ENCODE results near the gene ELK1. TPM values are rescaled to one million over a fixed set of nuclear protein-coding genes. Genes with fewer than 3 reads are reported as not detected.
A peak's percentile ranks its signal among the peaks of the same experiment; 100 is the strongest.

Gene ELK1
- polyA plus RNA-seq, 4 donors = 26.6 to 35.8 (median 30.5) TPM

GRCh38 chrX:47646636-47647035 is 3.7 kb downstream of the ELK1 start:
- no peak for DNase-seq (ENCODE audit: low read depth in 4 of 4, low spot score in 3 of 4)

GRCh38 chrX:47645530-47645929 is 4.8 kb downstream of the ELK1 start:
- DNase-seq (ENCODE audit: low read depth in 4 of 4, low spot score in 3 of 4) = no peak

GRCh38 chrX:47644557-47645091 is 5.7 kb downstream of the ELK1 start:
- DNase-seq (ENCODE audit: low read depth in 4 of 4, low spot score in 3 of 4) = no peak

GRCh38 chrX:47643926-47644325 is 6.4 kb downstream of the ELK1 start:
- DNase-seq (ENCODE audit: low read depth in 4 of 4, low spot score in 3 of 4) = no peak

- no peak for DNase-seq (ENCODE audit: low read depth in 4 of 4, low spot score in 3 of 4)
Measured at GRCh38 chrX:47638816-47639215, 11.5 kb downstream of the ELK1 start.

DNA sequence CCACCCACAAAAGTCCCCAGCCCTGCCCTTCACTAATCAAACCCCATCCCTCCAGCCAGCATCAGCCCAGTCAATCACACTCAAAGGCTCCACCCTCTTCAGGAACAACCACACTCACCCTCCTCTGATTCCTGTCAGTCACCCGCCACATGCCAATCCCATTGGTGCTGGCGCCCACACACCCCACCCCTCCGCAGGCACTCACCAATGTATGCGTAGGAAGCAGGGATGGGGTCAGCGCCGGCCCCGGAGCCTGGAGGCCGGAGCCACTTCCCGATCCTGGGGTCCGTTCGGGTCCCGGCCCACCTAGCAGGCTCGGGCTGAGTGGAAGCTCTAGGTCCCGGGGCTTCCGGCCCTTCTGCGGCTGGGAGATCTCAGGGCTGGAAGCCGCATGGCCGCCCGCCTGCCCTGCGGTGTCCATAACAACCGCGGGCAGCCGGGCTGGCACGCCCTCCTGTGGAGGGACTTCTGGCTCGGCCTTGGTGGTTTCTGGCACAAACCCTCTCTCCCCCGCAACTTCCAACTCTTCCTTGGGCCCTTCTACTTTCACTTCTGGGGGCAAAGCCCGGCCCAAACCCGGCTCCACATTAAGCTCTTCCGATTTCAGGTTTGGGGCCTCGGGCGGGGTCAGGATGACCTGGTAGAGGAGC is 12.7 kb downstream of the ELK1 start:
- no peak for DNase-seq (ENCODE audit: low read depth in 4 of 4, low spot score in 3 of 4)

- no peak for DNase-seq (ENCODE audit: low read depth in 4 of 4, low spot score in 3 of 4)
Measured at GRCh38 chrX:47634871-47635575, 15.3 kb downstream of the ELK1 start.

DNA sequence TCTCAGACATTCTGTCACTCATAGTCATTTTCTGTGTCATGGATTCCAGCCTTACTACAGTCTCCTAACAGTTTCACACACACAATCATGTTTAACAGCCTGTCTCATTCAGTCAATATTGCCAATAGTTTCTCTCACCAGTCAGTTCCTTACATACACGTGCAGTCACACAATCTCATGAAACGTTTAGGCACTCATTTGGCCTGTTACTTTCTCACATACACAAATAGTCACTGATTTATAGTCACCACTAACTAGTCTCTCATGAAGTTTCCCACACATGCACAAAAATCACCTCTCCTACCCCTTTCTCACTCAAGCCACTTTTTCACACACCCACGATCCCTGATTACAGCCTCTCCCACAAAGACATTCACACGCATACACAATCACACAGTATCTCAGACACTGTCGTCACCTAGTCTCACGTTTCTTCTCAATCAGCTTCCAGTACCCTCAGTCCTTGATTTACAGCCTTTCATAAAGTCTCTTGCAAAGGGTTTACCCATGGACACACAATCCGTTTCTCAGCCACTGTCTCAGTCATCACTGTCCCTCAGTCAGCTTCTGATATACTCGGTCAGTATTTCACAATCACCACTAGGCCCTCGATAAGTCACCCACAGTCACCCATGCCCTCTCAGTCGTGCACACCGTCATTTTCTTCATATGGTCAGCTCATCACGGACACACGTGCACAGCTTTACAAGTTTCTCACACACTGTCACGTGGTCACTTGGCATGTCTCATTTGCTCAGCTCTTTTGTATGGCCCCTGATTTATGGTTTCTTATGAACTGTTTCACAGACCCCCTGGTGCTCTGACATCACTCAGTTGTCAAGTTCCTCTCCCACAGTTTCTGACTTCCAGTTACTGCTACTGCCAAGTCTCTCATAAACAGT is 16.4 kb downstream of the ELK1 start:
- DNase-seq (ENCODE audit: low read depth in 4 of 4, low spot score in 3 of 4) = no peak

DNA sequence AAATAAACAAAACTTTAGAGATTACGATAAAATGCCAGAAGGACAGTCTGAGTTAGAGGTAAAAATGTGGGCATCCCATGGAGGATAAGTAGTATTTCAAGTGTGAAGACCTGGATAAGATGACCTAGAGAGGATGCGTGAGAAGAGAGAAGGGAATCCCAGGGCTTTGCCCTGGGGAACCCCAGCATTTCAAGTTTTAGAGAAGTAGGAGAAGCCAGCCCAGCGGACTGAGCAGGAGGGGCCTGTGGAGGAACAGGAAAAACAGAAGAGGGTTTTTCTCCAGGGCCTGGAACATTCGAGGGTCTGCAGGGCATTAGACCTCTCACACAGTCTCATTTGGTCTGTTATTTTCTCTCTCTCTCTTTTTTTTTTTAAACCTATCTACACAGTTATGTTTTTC is 17.7 kb downstream of the ELK1 start:
- no peak for DNase-seq (ENCODE audit: low read depth in 4 of 4, low spot score in 3 of 4)

DNA sequence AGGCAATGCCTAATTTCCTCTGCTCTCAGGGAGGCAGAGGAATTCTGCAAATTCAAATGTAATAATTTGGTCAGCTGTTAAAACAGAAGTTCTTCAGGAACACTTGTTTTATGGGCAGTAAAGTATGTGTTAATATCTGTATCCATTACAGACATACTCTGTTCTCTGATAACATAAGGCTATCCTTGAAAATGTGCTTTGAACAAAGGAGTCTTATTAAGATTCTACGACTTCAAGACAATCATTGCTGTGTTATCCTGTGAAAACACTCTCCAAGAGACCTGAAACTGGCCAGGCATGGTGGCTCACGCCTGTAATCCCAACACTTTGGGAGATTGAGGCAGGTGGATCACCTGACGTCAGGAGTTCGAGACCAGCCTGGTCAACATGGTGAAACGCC is 18.7 kb downstream of the ELK1 start:
- DNase-seq (ENCODE audit: low read depth in 4 of 4, low spot score in 3 of 4) = no peak

DNA sequence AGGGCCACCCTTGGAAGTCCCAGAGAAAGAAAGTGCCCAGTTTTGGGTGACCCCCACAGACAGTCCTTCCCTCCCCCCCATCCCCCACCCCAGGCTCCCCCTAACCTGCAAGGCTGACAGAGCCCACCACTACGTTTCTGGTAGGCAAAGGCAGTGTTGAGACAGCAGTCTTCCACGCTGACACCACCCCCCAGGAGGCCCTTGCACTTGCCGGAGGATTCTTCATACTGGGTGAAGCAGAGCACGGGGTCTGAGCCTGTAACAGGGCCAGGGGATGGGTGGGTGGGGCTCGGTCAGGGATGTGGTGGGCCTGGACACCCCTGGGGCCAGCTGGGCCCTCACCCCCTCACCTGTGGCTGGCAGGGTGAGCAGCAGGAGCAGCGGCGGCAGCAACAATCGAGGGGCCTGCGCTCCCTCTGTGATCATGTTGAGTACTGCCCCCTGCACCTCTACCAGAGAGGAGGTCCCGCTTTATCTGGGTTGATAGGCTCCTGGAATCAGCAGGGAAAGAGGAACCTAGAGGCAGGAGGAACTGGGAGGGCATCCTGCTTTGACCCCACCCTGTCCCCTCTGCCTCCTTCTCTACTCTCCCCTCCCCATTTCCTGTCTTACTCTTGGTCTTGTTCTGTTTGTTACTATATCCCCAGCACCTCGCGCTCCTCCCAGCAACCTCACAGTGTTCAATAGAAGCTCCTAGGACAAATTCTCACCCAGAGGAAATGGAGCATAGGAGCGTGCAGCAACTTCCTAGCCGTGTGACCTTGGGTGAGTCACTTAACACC is 20.8 kb downstream of the ELK1 start, which contains the start of gene CFP:
Gene CFP, minus strand, starts transcription at position 512 of the 782 bp plus-strand sequence. Its CDS starts 86 bp downstream, at position 426.
- DNase-seq (ENCODE audit: low read depth in 4 of 4, low spot score in 3 of 4) = no peak

DNA sequence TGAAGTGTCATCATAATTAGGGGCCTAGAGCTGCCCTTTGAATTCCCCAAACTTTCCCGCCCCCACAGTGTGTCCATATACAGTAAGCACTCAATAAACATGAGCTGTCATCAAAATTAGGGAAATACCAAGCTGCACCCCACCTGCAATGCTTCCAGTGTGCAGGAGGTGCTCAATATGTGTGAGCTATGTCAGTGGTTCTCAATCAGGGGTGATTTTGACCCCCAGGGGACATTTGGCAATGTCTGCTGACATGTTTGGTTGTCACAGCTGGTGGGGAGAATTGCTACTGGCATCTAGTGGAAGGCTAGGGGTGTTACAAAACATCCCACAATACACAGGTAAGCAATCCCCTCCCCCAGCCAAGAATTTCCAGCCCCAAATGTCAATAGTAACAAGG is 21.4 kb downstream of the ELK1 start:
- DNase-seq (ENCODE audit: low read depth in 4 of 4, low spot score in 3 of 4) = no peak

- no peak for DNase-seq (ENCODE audit: low read depth in 4 of 4, low spot score in 3 of 4)
Measured at GRCh38 chrX:47625365-47625764, 25.0 kb downstream of the ELK1 start.

- DNase-seq (ENCODE audit: low read depth in 4 of 4, low spot score in 3 of 4) = peak in 2 of 4 donors; percentile 51 to 53
Measured at GRCh38 chrX:47623540-47624027, 26.8 kb downstream of the ELK1 start.

DNA sequence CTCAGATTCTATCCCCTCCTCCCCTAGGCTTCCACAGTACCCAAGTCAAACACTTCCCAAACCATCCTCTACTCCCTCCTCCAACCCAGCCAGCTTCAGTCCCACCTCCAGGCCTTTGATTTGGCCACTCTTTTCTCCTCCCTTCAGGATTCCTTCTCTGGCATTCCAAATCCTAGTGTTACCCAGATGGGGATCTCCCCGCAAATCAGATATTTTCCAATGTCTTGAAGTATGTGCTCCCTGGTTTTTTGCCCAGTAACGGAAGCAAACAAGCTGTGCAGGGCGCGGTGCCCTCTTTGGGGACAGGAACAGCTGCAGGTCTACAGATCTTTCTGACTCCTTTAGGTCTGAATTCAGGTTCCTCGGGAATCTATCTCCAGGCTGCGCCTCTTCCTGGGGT is 28.5 kb downstream of the ELK1 start:
- no peak for DNase-seq (ENCODE audit: low read depth in 4 of 4, low spot score in 3 of 4)

GRCh38 chrX:47620303-47620685 is 30.1 kb downstream of the ELK1 start:
- DNase-seq (ENCODE audit: low read depth in 4 of 4, low spot score in 3 of 4) = no peak

DNA sequence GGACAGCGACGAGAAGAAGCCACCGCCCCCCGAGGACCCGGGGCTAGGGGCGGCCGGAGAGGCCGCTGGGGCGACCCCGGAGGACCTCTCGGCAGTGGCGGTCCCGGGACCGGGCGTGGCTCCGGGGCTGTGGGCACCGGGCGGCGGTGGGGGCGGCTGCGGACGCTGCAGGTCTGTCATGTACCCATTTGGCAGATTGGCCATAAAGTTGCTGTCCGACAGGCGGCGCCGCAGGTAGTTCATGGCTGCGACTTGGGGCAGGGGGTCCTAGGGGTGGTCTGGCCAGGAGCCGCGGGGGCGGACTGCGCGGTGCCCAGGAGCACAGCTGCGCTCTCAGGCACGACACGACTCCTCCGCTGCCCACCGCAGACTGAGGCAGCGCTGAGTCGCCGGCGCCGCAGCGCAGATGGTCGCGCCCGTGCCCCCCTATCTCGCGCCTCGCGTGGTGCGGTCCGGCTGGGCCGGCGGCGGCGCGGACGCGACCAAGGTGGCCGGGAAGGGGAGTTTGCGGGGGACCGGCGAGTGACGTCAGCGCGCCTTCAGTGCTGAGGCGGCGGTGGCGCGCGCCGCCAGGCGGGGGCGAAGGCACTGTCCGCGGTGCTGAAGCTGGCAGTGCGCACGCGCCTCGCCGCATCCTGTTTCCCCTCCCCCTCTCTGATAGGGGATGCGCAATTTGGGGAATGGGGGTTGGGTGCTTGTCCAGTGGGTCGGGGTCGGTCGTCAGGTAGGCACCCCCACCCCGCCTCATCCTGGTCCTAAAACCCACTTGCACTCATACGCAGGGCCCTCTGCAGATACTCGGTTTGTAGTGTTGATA is 30.7 kb downstream of the ELK1 start, which contains the start of gene SYN1:
Gene SYN1, minus strand, starts transcription at position 372 of the 817 bp plus-strand sequence. Its CDS starts 129 bp downstream, at position 243.
- peak; percentile 35 to 57 (median 51) for DNase-seq (ENCODE audit: low read depth in 4 of 4, low spot score in 3 of 4)

DNA sequence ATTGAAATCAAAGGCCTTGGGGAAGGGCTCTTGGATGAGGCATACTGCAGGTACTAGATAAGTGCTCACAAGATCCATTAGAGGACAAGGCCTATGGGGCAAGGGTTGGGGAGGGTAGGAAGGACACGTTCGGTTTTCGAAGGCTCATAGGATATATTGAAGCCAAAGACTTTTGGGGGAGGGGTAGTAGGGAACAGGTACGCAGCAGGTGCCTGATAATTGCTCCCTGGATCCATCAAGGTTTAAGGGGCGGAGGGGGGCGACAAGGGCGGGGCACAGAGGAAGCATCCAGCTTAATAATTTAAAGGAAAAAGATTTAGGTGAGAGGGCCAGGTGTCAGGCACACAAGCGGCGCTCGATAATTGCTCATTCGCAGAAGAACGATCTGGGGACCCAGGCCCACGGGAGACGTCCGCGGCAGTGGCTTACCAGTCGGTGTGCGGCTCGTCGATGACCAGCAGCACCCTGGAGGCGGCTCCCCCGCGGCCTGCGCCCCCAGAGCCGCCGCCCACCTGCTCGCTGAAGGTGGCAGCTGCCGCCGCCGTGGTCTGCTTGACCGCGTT is 31.4 kb downstream of the ELK1 start:
- DNase-seq (ENCODE audit: low read depth in 4 of 4, low spot score in 3 of 4) = no peak

- no peak for DNase-seq (ENCODE audit: low read depth in 4 of 4, low spot score in 3 of 4)
Measured at GRCh38 chrX:47614618-47615017, 35.7 kb downstream of the ELK1 start.
